NCI-H345 treated with DMSO at 0.1 percent for 48 hours (cell line): ENCODE measurements around the gene MED16.
"Not testable (repeated sequence)": the region's sequence is repeated elsewhere in the genome, so short reads cannot be mapped to it uniquely, and the experiment has no call there.

Experiments
- DNase-seq: peaks from one replicate; lab custom pipeline; 2025; ENCODE audit not compliant: unreplicated experiment; lab: John Stamatoyannopoulos, UW

The MED16 gene

DNA sequence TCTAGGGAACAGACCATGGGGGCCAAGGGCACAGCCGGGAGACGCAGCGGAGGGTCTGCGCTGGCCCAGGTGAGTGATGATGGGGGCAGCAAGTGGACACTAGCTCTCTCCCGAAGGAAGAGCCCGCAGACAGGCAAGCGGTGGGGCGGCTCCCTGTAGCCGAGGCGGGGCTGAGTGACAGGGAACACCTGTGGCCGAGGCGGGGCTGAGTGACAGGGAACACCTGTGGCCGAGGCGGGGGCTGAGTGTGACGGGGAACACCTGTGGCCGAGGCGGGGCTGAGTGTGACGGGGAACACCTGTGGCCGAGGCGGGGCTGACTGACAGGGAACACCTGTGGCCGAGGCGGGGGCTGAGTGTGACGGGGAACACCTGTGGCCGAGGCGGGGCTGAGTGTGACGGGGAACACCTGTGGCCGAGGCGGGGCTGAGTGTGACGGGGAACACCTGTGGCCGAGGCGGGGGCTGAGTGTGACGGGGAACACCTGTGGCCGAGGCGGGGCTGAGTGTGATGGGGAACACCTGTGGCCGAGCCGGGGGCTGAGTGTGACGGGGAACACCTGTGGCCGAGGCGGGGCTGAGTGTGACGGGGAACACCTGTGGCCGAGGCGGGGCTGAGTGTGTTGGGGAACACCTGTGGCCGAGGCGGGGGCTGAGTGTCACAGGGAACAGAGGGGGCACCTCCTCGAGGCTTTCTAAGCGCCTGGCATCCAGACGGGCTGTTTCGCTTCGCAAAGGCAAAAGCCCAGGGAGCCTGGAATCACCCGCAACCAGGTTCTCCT lies 1.4 kb downstream of the MED16 start:
- DNase-seq: not testable (repeated sequence)

DNA sequence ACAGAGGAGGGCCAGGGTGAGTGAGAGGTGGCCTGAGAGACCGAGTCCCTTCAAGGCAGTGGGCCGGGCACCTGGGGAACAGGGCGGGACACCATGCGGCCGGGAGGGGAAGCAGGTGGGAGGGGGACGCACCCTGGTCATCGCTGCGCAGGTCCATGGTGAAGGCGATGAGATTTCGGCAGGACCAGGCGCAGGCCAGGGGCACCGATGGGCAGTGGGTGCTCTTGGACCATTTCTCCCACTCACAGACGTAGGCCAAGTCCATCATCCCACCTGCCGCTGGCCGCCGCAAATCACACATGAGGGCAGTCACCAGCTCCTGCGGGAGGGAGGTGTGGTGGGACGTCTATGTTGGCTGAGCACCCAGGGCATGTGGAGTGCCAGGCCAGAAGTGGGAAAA lies 2.2 kb downstream of the MED16 start:
- no peak for DNase-seq

- DNase-seq: no peak
Observed at GRCh38 chr19:889662-890295, 3.2 kb downstream of the MED16 start.

DNA sequence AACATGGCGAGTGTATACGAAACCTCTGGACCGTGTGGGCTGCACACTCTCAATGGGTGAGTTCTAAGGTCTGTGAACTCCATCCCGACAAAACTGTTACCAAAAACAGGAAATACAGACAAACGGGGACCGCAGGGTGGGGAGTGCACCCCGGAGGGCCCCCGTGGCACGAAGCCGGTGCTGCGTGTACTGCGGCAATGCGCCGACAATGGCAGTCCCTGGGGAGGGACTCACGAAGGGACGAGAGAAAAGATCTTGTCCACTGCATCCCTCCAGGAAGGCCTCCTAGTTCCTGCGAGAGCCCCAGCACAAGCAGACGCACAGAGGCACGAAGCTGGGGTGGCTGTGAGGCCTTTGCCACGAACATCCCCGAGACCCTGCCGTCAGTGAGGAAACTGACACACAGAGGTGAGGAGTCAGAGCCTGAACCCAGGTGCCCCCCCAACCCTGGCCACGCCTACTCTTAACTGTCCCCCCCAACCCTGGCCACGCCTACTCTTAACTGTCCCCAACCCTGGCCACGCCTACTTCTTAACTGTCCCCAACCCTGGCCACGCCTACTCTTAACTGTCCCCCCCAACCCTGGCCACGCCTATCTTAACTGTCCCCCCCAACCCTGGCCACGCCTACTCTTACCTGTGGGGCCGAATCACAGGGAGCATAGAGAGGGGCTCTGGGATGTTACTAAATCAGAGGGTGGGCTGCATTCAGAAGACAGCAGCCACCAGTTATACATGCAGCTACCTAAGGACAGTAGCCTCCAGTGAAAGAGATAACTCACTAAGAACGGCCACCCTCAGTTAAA lies 4.2 kb downstream of the MED16 start:
- DNase-seq: no peak

DNA sequence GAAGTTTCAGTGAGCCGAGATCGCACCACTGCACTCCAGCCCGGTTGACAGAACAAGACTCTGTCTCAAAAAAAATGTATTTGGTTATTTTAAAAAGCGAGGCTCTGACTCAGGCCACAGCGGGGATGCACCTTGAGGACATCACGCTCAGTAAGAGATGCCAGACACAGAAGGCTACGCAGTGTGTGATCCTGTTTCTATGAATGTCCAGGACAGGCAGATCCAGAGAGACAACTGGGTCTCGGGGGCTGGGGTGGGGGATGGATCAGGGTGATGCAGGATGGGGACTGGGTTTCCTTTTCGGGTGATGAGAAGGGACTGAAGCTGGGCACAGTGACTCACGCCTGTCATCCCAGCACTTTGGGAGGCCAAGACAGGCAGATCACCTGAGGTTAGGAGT lies 5.4 kb downstream of the MED16 start:
- DNase-seq: no peak

DNA sequence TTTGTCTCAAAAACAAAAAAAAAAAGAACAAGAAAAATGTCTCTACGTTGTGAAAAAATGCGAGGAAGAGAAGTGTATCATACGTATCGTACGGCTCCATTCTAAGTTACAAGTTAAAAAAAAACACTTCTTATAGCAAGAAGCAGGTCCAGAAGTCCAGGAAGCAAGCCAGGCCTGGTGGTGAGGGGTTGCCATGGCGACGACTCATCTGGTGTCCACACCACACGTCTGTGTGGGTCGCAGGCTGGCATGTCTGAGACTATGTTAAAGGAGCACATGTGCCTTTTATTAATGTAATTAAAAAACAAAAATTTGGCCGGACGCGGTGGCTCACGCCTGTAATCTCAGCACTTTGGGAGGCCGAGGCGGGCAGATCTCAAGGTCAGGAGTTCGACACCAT lies 5.9 kb downstream of the MED16 start:
- DNase-seq: no peak

GRCh38 chr19:885536-886224 lies 7.3 kb downstream of the MED16 start:
- no peak for DNase-seq

GRCh38 chr19:884420-885211 lies 8.4 kb downstream of the MED16 start:
- no peak for DNase-seq

- DNase-seq: no peak
Observed at GRCh38 chr19:883661-884211, 9.3 kb downstream of the MED16 start.

- DNase-seq: no peak
Observed at GRCh38 chr19:882871-883497, 10.0 kb downstream of the MED16 start.

DNA sequence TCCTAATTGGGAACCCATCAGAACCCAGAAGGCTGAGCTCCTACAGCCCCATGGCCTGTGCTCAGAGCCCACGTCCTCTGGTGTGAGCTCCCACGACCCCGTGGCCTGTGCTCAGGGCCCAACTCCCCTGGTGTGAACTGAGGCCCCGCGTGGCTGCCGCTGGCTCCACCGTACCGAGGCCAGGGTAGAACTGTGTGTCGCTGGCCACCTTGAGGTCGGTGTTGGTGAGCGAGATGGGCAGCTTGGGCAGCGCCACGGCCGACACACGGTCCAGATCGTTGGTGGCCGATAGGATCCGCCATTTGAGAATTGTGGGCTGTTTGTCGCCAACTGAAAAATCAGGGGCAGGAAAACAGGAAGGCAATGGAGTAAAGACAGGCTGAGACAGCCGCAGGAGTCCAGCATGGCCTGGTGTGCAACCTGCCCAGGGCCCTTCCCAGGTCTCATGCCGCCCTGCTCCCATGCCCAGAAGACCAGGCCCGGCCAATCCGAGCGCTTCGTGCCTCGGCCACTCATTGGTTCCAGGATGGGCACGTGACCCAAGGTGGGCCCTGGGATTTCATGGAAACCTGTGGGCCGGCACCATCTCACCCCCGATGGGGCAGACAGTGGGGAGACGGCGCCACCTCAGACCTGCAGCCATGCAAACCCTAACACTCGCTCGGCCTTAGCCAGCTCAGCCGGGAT lies 11.5 kb downstream of the MED16 start:
- no peak for DNase-seq

GRCh38 chr19:879711-880438 lies 13.1 kb downstream of the MED16 start:
- DNase-seq: no peak

DNA sequence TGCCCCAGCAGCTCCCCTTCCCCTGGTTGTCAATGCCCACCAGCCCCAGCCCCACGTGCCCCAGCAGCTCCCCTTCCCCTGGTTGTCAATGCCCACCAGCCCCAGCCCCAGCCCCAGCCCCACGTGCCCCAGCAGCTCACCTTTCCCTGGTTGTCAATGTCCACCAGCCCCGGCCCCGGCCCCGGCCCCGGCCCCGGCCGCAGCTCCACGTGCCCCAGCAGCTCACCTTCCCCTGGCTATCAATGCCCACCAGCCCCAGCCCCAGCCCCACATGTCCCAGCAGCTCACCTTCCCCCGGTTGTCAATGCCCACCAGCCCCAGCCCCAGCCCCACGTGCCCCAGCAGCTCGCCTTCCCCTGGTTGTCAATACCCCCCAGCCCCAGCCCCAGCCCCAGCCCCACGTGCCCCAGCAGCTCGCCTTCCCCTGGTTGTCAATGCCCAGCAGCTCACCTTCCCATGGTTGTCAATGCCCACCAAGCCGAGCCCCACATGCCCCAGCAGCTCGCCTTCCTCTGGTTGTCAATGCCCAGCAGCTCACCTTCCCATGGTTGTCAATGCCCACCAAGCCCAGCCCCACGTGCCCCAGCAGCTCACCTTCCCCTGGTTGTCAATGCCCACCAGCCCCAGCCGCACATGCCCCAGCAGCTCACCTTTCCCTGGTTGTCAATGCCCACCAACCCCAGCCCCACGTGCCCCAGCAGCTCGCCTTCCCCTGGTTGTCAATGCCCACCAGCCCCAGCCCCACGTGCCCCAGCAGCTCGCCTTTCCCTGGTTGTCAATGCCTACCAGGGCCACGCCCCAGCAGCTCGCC lies 14.0 kb downstream of the MED16 start:
- not testable (repeated sequence) for DNase-seq

- DNase-seq: not testable (repeated sequence)
Observed at GRCh38 chr19:877992-878660, 14.9 kb downstream of the MED16 start.

DNA sequence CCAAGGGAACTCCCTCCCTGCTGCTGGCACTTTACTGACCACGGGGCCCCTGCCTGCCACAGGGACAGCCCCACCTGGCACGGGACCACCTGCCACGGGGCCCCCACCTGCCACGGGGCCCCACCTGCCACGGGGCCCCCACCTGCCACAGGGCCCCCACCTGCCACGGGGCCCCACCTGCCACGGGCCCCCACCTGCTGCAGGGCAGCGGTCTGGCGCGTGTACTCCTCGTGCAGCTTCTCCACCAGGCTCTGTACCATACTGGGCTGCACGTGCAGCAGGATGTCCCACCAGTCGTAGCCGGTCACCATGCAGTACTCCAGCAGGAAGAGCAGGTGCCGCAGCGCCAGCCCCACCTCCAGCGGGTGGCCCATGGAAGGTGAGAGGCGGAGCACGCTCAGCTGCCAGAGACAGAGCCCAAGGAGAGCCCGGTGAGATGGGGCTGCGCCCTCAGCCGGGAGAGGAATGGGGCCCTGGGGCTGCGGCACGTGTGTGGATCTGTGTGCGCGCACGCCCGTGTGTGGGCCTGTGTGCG lies 16.1 kb downstream of the MED16 start:
- no peak for DNase-seq

DNA sequence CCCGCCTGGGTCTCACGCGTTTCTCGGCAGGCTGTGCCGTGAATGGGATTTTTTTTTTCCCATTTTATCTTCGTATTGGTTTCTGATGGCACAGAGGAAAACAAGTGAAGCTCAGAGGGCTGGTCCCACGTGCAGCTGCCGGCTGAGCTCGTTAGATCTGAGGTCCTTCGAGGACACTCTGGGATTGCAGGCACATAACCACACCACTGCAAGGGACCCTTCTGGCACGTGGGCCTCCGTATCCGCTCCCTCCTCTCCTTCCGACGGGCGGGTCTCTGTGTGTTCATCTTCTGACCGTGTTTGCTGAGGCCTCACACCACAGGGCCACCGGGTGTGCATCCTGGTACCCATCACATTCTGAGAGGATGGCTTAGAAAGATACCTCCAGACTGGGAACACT lies 16.9 kb downstream of the MED16 start:
- DNase-seq: no peak
